ENCODE data around the gene FANCD2OS.
"Not testable (repeated sequence)": the region's sequence is repeated elsewhere in the genome, so short reads cannot be mapped to it uniquely, and the experiment has no call there.

GRCh38 chr3:10070077-10070476 is 38.0 kb downstream of the FANCD2OS start:
- not testable (repeated sequence) for TF ChIP-seq CTCF (IDR thresholded peaks at IDR 0.05; ENCODE audit: poor library complexity); EZH2 (IDR thresholded peaks at IDR 0.05; ENCODE audit: borderline replicate concordance); EZH2phosphoT487 (IDR thresholded peaks at IDR 0.05; ENCODE audit: low read depth, severe bottlenecking, unreplicated experiment)

Measured in hepatocyte (in vitro differentiated cells).